Islet precursor cell (in vitro differentiated cells): ENCODE measurements around the gene ATP6V1F.
A peak's percentile ranks its signal among the peaks of the same experiment; 100 is the strongest.

ENCODE experiments used
- DNase-seq: peaks from one replicate; pipeline ENCODE4 v3.0.0-alpha.2; 2018

ATP6V1F gene

GRCh38 chr7:128885370-128886187, 22.9 kb downstream of the ATP6V1F start:
- DNase-seq = peak; percentile 49

GRCh38 chr7:128886391-128887168, 23.9 kb downstream of the ATP6V1F start:
- DNase-seq = peak; percentile 59

GRCh38 chr7:128887169-128888038, 24.7 kb downstream of the ATP6V1F start:
- peak; percentile 46 for DNase-seq

DNA sequence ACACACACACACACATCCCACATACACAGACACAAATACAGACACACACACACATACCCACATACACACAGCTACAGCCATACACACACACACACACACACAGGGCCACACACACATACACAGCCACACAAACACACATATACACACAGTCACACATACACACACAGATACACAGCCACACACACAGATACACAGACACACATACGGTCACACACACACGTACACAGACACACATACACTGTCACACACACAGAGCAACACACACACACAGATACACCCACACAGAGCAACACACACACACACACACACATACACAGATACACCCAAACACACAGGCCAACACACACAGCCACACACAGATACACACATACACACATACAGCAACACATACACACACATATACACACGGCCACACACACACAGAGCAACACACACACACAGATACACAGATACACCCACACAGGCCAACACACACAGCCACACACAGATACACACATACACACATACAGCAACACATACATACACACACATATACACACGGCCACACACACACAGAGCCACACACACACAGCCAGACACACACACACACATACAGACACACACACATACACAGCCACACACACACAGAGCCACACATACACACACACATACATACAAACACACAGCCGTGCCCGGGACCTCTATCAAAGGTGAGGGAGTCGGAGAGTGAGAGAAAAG, 25.5 kb downstream of the ATP6V1F start:
- no peak for DNase-seq

DNA sequence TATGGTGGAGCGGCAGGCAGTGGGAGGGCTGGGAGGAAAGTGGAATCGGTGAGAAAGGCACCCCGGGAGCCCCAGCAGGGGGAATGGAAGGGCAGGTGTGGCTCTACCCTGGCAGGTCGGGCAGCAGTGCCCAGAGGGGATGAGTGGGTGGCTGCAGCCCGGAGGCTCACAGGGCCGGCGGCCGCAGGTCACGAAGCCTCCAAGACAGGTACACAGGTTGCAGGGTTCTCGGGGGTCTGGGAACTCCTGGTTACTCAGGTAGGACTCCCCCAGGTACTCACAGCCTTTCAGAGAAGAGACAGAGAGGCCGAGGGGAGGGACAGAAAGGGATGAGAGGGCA, 26.1 kb downstream of the ATP6V1F start:
- DNase-seq = peak; percentile 56

DNA sequence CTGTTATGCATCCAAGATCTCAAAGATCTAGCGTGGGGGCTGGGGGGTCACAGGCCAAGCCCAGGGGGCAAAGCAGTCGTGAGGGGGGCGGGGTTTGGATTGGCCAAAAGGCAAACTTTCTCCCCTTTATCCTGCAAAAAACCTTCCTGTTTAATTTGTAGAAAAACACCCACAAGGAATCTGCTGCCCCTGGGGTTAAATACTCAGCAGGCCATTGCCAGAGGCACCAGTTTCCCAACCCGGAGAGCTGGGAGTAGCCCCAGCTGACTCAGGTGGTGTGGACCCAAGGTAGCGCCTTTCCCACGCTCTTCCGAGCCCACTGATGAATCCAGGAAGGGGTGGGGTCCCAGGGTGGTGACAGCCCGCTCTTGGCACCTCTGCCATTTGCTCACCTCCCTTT, 26.5 kb downstream of the ATP6V1F start:
- DNase-seq = peak; percentile 71

- DNase-seq = peak; percentile 91
These were observed 27.9 kb downstream of the ATP6V1F start for GRCh38 chr7:128890306-128891109.

- DNase-seq = peak; percentile 93
These were observed 28.7 kb downstream of the ATP6V1F start for GRCh38 chr7:128891110-128891941.

DNA sequence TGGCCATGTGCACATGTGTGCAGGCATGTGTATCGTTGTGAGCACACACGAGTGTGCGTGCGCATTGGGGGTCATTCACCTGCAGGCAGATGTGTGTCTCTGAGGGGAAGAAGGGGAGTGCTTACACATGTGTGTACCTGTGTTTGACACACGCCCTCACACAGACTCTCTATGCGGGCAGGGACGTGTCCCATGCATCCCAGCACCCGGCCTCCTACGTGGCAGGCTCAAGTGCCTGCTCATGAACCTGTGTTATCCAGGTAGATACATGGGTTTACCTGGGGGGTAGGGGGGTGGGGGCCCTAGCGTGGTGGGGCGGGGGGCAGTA, 29.2 kb downstream of the ATP6V1F start:
- DNase-seq = peak; percentile 46

DNA sequence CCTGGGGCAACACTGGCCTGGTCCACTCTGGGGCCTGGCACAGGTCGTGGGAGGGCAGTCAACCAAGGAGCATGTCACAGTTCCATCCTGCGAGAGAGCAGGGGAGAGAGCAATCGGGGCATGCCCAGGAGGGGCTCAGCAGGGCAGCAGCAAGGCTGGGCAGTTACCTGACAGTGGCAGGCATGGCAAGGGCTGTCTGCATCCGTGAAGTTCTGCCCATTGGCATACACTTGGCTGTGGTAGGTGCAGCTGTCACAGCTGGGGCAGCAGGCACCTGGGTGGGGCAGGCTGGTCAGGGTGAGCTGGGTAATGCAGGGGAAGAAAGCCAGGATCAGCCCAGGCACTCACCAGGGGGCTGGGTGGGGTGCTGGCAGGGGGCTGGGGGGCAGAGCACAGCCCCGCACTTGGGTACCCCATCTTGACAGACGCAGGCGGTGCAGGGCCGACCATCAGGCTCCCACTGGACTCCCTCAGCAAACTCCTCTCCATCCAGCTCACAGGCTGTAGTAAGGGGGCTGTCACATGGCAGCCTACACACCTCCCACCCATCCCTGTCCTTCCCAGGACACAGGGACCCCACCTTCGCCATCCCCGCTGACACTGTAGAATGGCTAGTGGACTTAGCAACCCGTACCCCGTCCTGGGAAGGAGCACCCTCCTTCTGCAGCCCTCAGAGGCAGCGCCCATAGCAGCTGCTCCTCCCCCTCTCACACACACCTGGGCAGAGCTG, 30.0 kb downstream of the ATP6V1F start:
- peak; percentile 53 for DNase-seq

- DNase-seq = peak; percentile 55
These were observed 30.8 kb downstream of the ATP6V1F start for GRCh38 chr7:128893251-128894100.

DNA sequence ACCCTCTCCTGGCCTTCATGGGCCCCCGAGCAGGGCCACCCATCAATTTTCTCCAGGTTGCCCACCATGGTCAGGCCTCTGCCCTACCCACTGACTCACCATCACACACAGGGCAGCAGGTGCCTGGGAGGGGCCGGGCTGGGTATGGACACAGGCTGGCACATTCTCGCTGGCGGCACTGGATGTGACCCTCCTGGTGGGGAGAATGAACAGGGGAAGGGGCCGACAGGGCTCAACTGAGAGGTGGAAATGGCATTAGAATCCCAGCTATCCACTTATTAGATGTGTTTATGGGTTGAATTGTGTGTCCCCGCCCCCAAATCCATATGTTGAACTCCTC, 31.4 kb downstream of the ATP6V1F start:
- DNase-seq = no peak

DNA sequence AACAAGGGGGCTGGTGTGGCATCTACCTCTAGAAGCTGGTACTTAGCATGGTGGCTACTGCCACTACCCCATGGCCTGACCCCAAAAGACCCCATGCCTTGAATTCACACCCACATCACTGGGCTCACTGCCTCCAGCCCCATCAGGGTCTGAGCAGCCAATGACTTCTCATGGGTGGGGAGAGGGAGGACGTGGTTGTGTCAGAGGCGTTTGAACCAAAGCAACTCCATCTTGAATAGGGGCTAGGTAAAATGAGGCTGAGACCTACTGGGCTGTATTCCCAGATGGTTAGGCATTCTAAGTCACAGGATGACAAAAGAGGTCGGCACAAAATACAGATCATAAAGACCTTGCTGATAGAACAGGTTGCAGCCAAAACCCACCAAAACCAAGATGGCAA, 32.7 kb downstream of the ATP6V1F start:
- peak; percentile 20 for DNase-seq

DNA sequence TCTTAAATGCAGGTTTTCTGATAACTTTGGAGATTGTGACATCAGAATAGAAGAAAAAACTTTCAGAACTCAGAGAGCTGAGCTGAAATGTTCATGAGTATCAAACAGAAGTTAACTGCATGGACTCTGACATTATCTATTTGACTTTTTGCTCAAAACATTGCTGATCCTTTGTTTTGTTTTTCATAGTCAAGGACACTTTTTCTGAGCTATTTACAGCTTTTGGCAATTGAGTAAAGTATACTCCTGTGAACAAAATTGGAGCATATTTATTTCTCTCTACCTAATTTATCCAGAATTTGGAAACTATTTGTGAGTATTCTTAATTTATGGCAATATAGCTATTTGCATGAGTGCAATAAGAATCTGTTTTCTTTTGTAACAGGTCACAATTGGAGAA, 36.7 kb downstream of the ATP6V1F start:
- no peak for DNase-seq

DNA sequence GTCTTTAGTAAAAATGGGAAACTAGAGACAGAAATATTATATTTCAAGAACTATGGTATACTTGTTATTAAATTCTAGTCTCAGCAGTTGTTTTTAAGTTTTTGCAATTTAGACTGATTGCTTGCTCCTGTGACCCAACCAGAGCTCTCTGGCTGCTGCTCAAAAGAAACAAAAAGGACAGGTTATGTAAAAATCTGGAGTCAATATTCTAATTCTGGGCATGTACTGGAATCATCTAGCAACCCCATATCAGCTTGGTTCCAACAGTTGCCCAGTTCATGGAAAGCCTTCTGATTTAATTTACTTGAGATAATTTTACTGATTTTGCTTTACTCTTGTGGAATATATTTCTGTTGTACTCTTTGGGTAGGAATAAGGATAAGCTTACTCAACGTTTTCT, 37.6 kb downstream of the ATP6V1F start:
- DNase-seq = no peak

- peak; percentile 42 for DNase-seq
These were observed 40.3 kb downstream of the ATP6V1F start for GRCh38 chr7:128902761-128903585.

DNA sequence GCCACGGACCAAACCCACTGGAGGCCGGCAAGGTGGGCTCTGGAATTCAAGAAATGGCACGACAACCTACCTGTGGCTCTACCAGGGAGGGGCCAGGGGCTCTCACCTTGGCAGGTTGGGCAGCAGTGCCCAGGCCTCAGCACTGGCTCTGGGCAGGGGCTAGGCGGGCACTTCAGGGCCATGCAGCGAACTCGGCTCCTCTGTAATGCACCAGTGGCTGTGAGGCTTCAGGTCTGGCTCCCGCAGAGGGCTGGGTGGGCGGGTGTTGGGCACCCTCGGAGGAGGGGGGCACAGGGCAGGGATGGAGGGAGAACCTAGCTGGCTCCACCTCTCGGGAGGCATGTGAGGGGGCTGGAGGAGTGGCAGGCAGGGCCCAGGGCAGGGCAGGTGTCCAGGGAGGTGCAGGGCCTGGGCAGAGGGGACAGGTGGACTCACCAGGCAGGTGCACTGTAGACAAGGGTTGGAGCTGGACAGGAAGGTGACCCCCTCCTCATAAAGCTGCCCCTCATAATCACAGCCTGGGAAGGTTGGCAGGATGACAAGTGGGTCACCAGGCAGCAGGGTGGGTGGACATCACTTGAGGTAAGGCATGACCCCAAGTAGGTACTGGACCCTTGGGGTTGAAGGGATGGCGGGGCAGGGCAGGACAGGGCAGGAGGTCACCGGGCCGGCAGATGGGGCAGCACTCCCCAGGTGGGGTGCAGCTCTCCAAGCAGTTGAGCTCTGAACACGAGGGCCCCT, 41.1 kb downstream of the ATP6V1F start:
- DNase-seq = peak; percentile 43
